Activated CD8-positive, alpha-beta T cell treated with anti-CD3 and anti-CD28 coated beads for 36 hours (primary cell): Measurements from ENCODE around the gene GPR78. TPM values are rescaled to one million over a fixed set of nuclear protein-coding genes. Genes with fewer than 3 reads are reported as not detected.

Source experiments
- ATAC-seq: fragments of 200-7000 bp; cut with Tn5 transposase; one replicate; pipeline ENCODE4 v1.10.0; 2021; ENCODE audit warnings: mild to moderate bottlenecking, moderate library complexity
- CTCF ChIA-PET: fragments of 350-600 bp; sonication (Branson Sonifier 250); formaldehyde crosslinking; loops from one replicate; lab custom pipeline; 2021; ENCODE audit warnings: antibody characterized with exemption; lab: Charles Lee
- POLR2A ChIA-PET: fragments of 350-600 bp; sonication (Branson Sonifier 250); formaldehyde crosslinking; loops from one replicate; lab custom pipeline; 2021; ENCODE audit warnings: antibody characterized with exemption; lab: Charles Lee
- DNase-seq: peaks from one replicate; pipeline ENCODE4 v3.0.0-alpha.2; 2020
- H3K27ac Mint-ChIP-seq: one replicate; pipeline ENCODE4 v1.8.0; 2021; ENCODE audit warnings: mild to moderate bottlenecking, mixed read lengths
- H3K27me3 Mint-ChIP-seq: one replicate; pipeline ENCODE4 v1.8.0; 2021; ENCODE audit warnings: mixed read lengths
- H3K36me3 Mint-ChIP-seq: one replicate; pipeline ENCODE4 v1.8.0; 2021; ENCODE audit warnings: low read depth, mixed read lengths
- H3K4me1 Mint-ChIP-seq: one replicate; pipeline ENCODE4 v1.8.0; 2021; ENCODE audit warnings: low read depth, mixed read lengths
- H3K4me3 Mint-ChIP-seq: one replicate; pipeline ENCODE4 v1.8.0; 2021; ENCODE audit warnings: mild to moderate bottlenecking, moderate library complexity, mixed read lengths
- H3K9me3 Mint-ChIP-seq: one replicate; pipeline ENCODE4 v1.8.0; 2021; ENCODE audit warnings: mixed read lengths
- intact Hi-C: fragments of 100-400 bp; cut with micrococcal nuclease; formaldehyde crosslinking; loops from one replicate; pipeline ENCODE4 v1.10.0; 2022
- total RNA-seq, 2 experiments: library from RNA; stranded (reverse); gene quantifications; one replicate each; pipeline ENCODE4 v1.2.3, GENCODE V29; 2021
- TF ChIP-seq, protein P1 (sequence below): fragments of 200-600 bp; IDR thresholded peaks from one replicate; pipeline ENCODE4 v1.8.0; 2022; ENCODE audit warnings: antibody characterized with exemption, mild to moderate bottlenecking

GPR78 gene
- total RNA-seq, 2 experiments from 2014 or later, result not detected

DNA sequence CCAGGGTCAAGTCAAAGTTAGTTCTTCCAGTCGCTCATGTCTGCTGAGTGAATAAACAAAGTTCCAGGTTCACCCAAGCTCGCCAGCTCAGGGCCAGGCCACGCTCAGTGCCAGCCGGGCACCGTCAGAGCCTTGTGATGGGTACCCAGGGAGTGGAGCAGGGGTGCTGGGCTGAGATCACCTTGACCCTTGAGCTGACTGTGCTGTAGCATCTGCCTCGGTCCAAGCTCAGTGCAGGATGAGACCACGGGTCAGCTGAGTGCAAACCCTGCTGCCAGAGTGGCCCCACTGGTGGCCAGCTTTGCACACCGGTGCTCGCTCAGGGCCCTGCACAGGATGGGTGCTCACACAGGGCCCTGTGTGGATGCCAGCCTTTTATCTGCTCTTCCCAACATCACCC lies 16.7 kb downstream of the GPR78 start:
- Mint-ChIP-seq H3K27ac (no peak overlapping the region), H3K9me3 (no peaks in the 10 kb centered on the region), H3K36me3 (no peaks in the 10 kb centered on the region), H3K4me3 (no peak overlapping the region), H3K4me1 (no peaks in the 10 kb centered on the region), H3K27me3 (peaks cover 14% of the 10 kb centered on the region)
- ATAC-seq (no peak), DNase-seq (no peak)
- POLR2A ChIA-PET, result no interaction called here
- TF ChIP-seq, protein P1, sequence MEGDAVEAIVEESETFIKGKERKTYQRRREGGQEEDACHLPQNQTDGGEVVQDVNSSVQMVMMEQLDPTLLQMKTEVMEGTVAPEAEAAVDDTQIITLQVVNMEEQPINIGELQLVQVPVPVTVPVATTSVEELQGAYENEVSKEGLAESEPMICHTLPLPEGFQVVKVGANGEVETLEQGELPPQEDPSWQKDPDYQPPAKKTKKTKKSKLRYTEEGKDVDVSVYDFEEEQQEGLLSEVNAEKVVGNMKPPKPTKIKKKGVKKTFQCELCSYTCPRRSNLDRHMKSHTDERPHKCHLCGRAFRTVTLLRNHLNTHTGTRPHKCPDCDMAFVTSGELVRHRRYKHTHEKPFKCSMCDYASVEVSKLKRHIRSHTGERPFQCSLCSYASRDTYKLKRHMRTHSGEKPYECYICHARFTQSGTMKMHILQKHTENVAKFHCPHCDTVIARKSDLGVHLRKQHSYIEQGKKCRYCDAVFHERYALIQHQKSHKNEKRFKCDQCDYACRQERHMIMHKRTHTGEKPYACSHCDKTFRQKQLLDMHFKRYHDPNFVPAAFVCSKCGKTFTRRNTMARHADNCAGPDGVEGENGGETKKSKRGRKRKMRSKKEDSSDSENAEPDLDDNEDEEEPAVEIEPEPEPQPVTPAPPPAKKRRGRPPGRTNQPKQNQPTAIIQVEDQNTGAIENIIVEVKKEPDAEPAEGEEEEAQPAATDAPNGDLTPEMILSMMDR, result no peak
- intact Hi-C loops, result no loop called here
- CTCF ChIA-PET, result interaction anchor here (1.4 kb wide), 1 partner anchor 10 kb away, joined by 5 read pairs; no protein-coding TSS in a partner anchor

DNA sequence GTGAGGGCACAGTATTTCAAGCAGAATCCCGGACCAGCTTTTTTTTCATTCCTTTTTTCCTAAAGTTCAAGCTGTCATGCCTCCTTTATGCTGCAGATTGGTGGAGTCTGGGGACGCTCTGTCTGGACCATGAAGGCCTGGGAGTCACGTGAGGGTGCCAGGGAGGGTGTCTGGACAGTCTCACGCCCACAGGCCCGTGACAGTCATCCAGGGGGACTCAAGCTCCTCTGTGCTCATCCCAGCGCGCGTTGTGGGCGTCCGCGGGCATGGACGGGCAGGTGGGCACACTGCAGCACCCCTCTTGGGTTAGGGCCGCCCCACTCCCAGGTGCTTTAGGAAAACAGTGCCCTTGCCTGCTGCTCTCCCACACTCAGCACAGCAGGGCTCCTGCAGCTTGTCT lies 17.1 kb downstream of the GPR78 start:
- H3K4me3 Mint-ChIP-seq, result no peak overlapping the region
- intact Hi-C loops, result no loop called here
- POLR2A ChIA-PET, result no interaction called here

DNA sequence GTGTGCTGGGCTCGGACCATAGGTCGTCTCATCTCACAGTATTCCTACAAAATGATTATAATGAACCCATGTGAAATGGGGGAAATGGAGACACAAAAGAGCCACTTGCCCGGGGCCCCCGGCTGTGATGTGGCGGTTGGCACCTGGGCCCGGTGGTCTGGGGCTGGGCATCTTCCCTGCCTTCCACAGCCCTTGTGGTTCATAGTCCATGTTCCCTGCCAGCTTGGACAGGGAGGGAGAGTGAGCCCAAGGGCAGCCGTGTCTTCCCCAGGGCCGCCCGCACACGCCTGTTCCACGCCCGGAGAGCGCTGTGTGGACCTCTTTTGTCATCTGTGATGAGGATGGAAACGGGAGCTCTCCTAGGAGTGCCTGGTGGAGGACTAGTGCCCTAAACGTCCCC lies 17.6 kb downstream of the GPR78 start:
- ATAC-seq, result no peak
- intact Hi-C loops, result no loop called here
- no peak for DNase-seq
- TF ChIP-seq, protein P1, result no peak
- Mint-ChIP-seq H3K27ac (no peak overlapping the region), H3K4me1 (no peaks in the 10 kb centered on the region), H3K27me3 (peaks cover 16% of the 10 kb centered on the region), H3K9me3 (no peaks in the 10 kb centered on the region), H3K36me3 (no peaks in the 10 kb centered on the region), H3K4me3 (no peak overlapping the region)
- ChIA-PET CTCF (interaction anchor here (1.4 kb wide), 1 partner anchor 9 kb away, joined by 5 read pairs; no protein-coding TSS in a partner anchor), POLR2A (no interaction called here)

More for the DNA sequence above, 17.1 kb downstream of the GPR78 start:
- H3K27me3 Mint-ChIP-seq, result peaks cover 14% of the 10 kb centered on the region
- ATAC-seq (no peak), DNase-seq (no peak)
- TF ChIP-seq, protein P1, result no peak
- no peaks in the 10 kb centered on the region for H3K36me3 Mint-ChIP-seq
- no peaks in the 10 kb centered on the region for H3K9me3 Mint-ChIP-seq
- H3K4me1 Mint-ChIP-seq, result no peaks in the 10 kb centered on the region
- CTCF ChIA-PET, result interaction anchor here (1.4 kb wide), 1 partner anchor 10 kb away, joined by 5 read pairs; no protein-coding TSS in a partner anchor
- no peak overlapping the region for H3K27ac Mint-ChIP-seq

DNA sequence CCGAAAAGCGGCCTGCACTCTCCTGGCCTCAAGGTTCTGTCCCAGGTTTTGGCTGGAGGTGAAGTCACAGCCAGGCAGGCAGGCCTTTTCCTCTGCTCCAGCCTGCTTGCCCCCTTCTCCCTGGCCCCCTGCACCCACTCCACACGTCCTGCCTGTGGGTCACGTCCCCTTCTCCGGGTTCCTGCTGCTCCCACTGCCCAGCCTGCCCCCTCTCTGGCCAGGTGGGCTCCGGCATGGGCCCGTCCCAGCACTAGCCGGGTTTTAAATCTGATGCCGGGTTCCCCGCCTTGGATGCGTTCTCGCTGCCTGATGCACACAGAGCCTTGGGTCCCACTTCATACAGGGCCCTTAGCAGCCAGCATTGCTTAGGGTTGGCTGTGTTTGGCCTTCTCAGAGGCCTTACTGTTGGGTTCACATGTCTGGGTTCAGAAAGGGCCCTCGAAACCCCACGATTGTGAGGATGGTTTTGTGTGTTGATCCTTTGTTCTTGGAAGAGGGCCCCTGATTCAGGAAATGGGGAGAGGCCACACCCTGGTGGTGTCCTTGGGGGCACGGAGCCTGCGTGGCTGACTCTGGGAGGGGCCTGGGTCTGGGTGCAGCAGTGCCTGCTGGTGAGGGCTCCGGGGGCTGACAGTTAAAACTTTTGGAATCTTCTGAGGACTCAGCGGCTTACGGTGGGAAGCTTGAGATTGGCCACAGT lies 18.3 kb downstream of the GPR78 start:
- H3K27me3 Mint-ChIP-seq, result peaks cover 11% of the 10 kb centered on the region
- ChIA-PET POLR2A (no interaction called here), CTCF (no interaction called here)
- no peak for DNase-seq
- H3K4me1 Mint-ChIP-seq, result no peaks in the 10 kb centered on the region
- TF ChIP-seq, protein P1, result no peak
- intact Hi-C loops, result no loop called here
- H3K27ac Mint-ChIP-seq, result no peak overlapping the region
- ATAC-seq, result no peak
- H3K9me3 Mint-ChIP-seq, result no peaks in the 10 kb centered on the region
- H3K4me3 Mint-ChIP-seq, result no peak overlapping the region
- no peaks in the 10 kb centered on the region for H3K36me3 Mint-ChIP-seq

DNA sequence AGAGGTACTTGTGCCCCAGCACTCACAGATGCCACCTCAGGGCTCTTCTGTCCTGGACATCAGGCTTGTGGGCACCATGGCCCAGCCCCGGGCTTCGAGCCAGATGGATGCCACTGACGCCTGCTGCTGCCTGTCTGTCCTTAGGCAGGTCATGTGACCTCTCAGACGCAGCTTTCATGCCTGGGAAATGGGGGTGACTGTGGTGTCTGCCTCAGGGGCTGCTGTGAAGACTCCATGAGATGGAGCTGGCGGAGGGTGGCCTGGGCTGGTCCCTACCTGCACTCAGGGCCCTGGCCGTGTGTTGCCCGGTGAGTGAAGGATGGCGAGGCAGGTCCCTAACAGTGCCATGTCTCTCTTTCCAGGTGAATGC lies 18.9 kb downstream of the GPR78 start:
- peaks cover 6% of the 10 kb centered on the region for H3K27me3 Mint-ChIP-seq
- TF ChIP-seq, protein P1, result no peak
- DNase-seq (no peak), ATAC-seq (no peak)
- intact Hi-C loops, result no loop called here
- no peaks in the 10 kb centered on the region for H3K9me3 Mint-ChIP-seq
- no peak overlapping the region for H3K27ac Mint-ChIP-seq
- CTCF ChIA-PET, result no interaction called here
- H3K36me3 Mint-ChIP-seq, result no peaks in the 10 kb centered on the region
- H3K4me1 Mint-ChIP-seq, result no peaks in the 10 kb centered on the region
- POLR2A ChIA-PET, result no interaction called here
- no peak overlapping the region for H3K4me3 Mint-ChIP-seq
